GM19395 (cell line): ENCODE data around the gene TNIK.

Experiments
- ATAC-seq: cut with Tn5 transposase; IDR thresholded peaks from one replicate; pipeline ENCODE4 v1.9.1; 2021; ENCODE audit warnings: mild to moderate bottlenecking, moderate library complexity; ENCODE audit not compliant: unreplicated experiment

Gene TNIK

GRCh38 chr3:171178714-171179113 lies 281.5 kb downstream of the TNIK start:
- ATAC-seq = no peak

- no peak for ATAC-seq
Measured at GRCh38 chr3:171177553-171177952, 282.7 kb downstream of the TNIK start.

GRCh38 chr3:171177056-171177455 lies 283.1 kb downstream of the TNIK start:
- ATAC-seq = no peak

GRCh38 chr3:171176244-171176933 lies 283.8 kb downstream of the TNIK start:
- ATAC-seq = no peak

GRCh38 chr3:171175741-171176234 lies 284.4 kb downstream of the TNIK start:
- no peak for ATAC-seq

GRCh38 chr3:171173736-171174135 lies 286.5 kb downstream of the TNIK start:
- ATAC-seq = no peak

- ATAC-seq = no peak
Measured at GRCh38 chr3:171172070-171172469, 288.1 kb downstream of the TNIK start.

GRCh38 chr3:171169866-171170265 lies 290.3 kb downstream of the TNIK start:
- ATAC-seq = no peak

- ATAC-seq = no peak
Measured at GRCh38 chr3:171169443-171169842, 290.8 kb downstream of the TNIK start.

- ATAC-seq = no peak
Measured at GRCh38 chr3:171168551-171168950, 291.7 kb downstream of the TNIK start.

GRCh38 chr3:171168086-171168485 lies 292.1 kb downstream of the TNIK start:
- ATAC-seq = no peak

- peak; percentile 49 for ATAC-seq
Measured at GRCh38 chr3:171165983-171166382, 294.2 kb downstream of the TNIK start.

- peak; percentile 70 for ATAC-seq
Measured at GRCh38 chr3:171165499-171165921, 294.7 kb downstream of the TNIK start.

- no peak for ATAC-seq
Measured at GRCh38 chr3:171164067-171164465, 296.1 kb downstream of the TNIK start.

GRCh38 chr3:171163101-171164066 lies 296.8 kb downstream of the TNIK start:
- ATAC-seq = no peak

GRCh38 chr3:171160325-171160724 lies 299.9 kb downstream of the TNIK start:
- ATAC-seq = no peak

- no peak for ATAC-seq
Measured at GRCh38 chr3:171159822-171160157, 300.4 kb downstream of the TNIK start.

- no peak for ATAC-seq
Measured at GRCh38 chr3:171159024-171159821, 301.0 kb downstream of the TNIK start.

- ATAC-seq = no peak
Measured at GRCh38 chr3:171157980-171158379, 302.2 kb downstream of the TNIK start.

GRCh38 chr3:171157286-171157685 lies 302.9 kb downstream of the TNIK start:
- no peak for ATAC-seq

- ATAC-seq = no peak
Measured at GRCh38 chr3:171156401-171157010, 303.7 kb downstream of the TNIK start.
